Activated CD4-positive, alpha-beta T cell treated with anti-CD3 and anti-CD28 coated beads, Interleukin-2, amount 10 ng/mL, durations not matched to agents 7 days and 5 days (primary cell): Measurements from ENCODE around the gene TP73. TPM values are rescaled to one million over a fixed set of nuclear protein-coding genes. Genes with fewer than 3 reads are reported as not detected.

Source experiments
- CTCF ChIA-PET: fragments of 350-600 bp; sonication (Branson Sonifier 250); formaldehyde crosslinking; loops from one replicate; lab custom pipeline; 2021; ENCODE audit warnings: antibody characterized with exemption; lab: Charles Lee
- POLR2A ChIA-PET: fragments of 350-600 bp; sonication (Branson Sonifier 250); formaldehyde crosslinking; loops from one replicate; lab custom pipeline; 2021; ENCODE audit warnings: antibody characterized with exemption; lab: Charles Lee
- DNase-seq: peaks from one replicate; pipeline ENCODE4 v3.0.0-alpha.2; 2020
- H3K27ac Mint-ChIP-seq: one replicate; pipeline ENCODE4 v1.8.0; 2021; ENCODE audit warnings: mild to moderate bottlenecking, moderate library complexity, mixed read lengths
- H3K27me3 Mint-ChIP-seq: one replicate; pipeline ENCODE4 v1.8.0; 2021; ENCODE audit warnings: mixed read lengths
- H3K36me3 Mint-ChIP-seq: one replicate; pipeline ENCODE4 v1.8.0; 2021; ENCODE audit warnings: low read depth, mixed read lengths
- H3K4me1 Mint-ChIP-seq: one replicate; pipeline ENCODE4 v1.8.0; 2021; ENCODE audit warnings: mixed read lengths
- H3K4me3 Mint-ChIP-seq: one replicate; pipeline ENCODE4 v1.8.0; 2021; ENCODE audit warnings: mild to moderate bottlenecking, moderate library complexity, mixed read lengths
- H3K9me3 Mint-ChIP-seq: one replicate; pipeline ENCODE4 v1.8.0; 2021; ENCODE audit warnings: mixed read lengths
- total RNA-seq, 2 experiments: library from RNA; stranded (reverse); gene quantifications; one replicate each; pipeline ENCODE4 v1.2.3, GENCODE V29; 2021

Gene TP73
- total RNA-seq, 2 experiments from 2014 or later, result 2.0 to 2.5 TPM

DNA sequence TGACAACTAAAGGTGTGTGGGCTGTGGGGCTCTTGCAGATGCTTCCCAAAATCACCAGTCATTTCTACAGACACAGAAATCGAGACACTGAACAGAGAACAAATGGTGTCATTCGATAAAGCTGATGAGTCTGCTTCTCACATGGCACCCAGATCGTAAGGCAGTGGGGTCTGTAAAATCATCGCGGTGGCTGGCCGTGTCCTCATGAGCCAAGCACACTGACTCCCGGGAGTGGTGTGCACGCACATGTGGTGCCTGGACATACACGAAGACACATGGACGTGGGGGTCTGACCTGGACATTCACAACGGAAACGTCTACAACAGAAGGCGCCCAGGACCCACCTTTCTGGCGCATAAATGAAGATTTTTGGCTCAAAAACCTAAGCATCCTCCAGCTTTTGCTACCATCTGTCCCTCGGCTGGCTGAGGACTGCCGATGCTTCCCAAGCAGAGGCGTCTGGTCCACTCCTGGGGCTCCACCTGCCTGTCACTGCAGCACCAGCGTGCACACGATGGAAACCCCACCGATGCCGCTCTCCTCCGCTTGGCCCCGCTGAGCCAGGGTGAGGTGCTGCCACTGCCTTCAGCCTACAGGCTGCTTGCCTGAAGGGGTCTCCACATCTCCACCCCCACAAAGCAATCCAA is 127.1 kb downstream of the TP73 start:
- H3K36me3 Mint-ChIP-seq, result peaks cover 33% of the 10 kb centered on the region
- H3K9me3 Mint-ChIP-seq, result no peaks in the 10 kb centered on the region
- no peaks in the 10 kb centered on the region for H3K27me3 Mint-ChIP-seq
- no peak for DNase-seq
- CTCF ChIA-PET, result no interaction called here
- no peak overlapping the region for H3K27ac Mint-ChIP-seq
- POLR2A ChIA-PET, result no interaction called here
- no peak overlapping the region for H3K4me3 Mint-ChIP-seq
- H3K4me1 Mint-ChIP-seq, result peaks cover 2% of the 10 kb centered on the region

DNA sequence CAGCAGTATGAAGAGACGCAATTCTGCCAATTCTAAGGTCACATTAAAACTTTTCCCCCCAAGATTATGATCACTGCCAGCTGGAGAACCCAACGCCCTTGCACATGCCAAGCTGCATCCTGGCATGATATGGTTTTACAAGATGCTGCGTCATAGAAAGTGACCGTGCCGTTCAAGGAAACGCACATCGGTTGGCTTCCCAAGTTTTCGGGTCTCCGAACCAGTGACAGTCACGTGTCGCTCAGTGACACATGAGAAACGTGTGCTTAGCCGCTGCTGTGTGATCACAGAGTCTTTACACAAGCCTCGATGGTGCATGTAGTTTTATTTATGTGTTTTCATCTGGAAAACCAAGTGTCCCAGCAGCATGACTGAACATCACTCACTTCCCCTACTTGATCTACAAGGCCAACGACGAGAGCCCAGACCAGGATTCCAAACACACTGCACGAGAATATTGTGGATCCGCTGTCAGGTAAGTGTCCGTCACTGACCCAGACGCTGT is 127.6 kb downstream of the TP73 start:
- H3K27ac Mint-ChIP-seq, result no peak overlapping the region
- POLR2A ChIA-PET, result no interaction called here
- H3K36me3 Mint-ChIP-seq, result peaks cover 36% of the 10 kb centered on the region
- H3K4me3 Mint-ChIP-seq, result no peak overlapping the region
- peaks cover 2% of the 10 kb centered on the region for H3K4me1 Mint-ChIP-seq
- CTCF ChIA-PET, result no interaction called here
- no peaks in the 10 kb centered on the region for H3K27me3 Mint-ChIP-seq
- no peaks in the 10 kb centered on the region for H3K9me3 Mint-ChIP-seq
- DNase-seq, result no peak

DNA sequence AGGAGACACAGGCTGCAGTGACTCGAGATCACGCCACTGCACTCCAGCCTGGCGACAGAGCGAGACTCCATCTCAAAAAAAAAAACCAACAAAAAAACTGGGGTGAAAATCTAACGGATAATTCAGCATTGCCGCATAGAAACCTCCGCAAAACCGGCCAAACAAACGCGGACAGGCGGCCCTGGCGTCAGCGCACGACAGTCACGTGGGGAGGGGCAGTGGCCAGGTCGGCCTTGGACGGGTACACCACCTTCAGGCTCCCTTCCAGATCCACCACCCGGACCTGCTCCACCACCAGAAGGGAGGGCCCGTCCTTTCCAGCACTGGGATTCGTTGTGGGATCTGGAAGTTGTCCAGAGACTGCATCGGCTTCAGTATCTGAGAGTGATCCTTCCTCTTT is 128.6 kb downstream of the TP73 start:
- POLR2A ChIA-PET, result no interaction called here
- H3K36me3 Mint-ChIP-seq, result peaks cover 36% of the 10 kb centered on the region
- no peaks in the 10 kb centered on the region for H3K27me3 Mint-ChIP-seq
- H3K27ac Mint-ChIP-seq, result no peak overlapping the region
- no peaks in the 10 kb centered on the region for H3K4me1 Mint-ChIP-seq
- CTCF ChIA-PET, result no interaction called here
- no peak for DNase-seq
- H3K9me3 Mint-ChIP-seq, result no peaks in the 10 kb centered on the region
- no peak overlapping the region for H3K4me3 Mint-ChIP-seq

DNA sequence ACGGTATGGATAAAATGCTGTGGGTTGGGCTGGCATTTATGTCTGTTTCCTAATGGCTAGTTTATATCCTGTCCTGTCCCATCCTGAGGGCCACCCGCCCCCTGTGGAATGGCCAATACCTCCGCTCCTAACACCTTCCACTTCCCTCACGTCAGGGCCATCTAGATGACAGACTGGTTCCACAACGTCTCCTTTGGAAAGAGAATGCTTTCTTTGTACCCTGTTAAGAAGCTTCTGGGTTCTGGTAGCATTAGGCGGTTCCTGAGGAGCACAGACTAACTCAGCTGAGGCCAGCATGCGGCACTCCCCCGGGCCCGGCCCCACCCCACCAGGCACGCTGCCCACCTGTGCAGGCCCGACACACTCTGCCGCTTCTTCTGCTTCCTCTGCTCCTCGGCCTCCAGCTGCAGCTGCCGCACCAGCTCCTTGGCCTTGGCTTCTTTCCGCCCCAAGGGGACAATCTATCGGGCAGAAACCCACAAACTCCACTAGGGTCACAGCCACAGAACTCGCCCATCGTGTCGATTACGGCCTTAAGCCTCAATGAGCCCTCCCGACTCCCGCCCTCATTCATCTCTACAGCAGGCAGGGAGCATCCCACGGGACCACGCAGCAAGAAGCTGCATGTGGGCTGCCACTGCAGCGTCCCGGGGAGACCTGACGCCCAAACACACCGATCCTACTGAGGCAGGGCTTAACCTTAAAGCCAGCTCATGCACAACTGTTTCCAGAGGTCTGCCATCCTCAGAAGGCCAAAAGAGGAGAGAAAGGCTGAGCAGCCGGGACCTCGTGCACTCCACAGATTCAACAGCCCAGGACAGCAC is 131.5 kb downstream of the TP73 start:
- ChIA-PET CTCF (interaction anchor here (1.0 kb wide), 1 partner anchor 18 kb away, joined by 3 read pairs; no protein-coding TSS in a partner anchor), POLR2A (interaction anchor here (0.7 kb wide), 1 partner anchor 13 kb away, joined by 5 read pairs; no protein-coding TSS in a partner anchor)
- Mint-ChIP-seq H3K9me3 (no peaks in the 10 kb centered on the region), H3K4me1 (peaks cover 8% of the 10 kb centered on the region), H3K27ac (no peak overlapping the region), H3K4me3 (no peak overlapping the region), H3K27me3 (no peaks in the 10 kb centered on the region), H3K36me3 (peaks cover 42% of the 10 kb centered on the region)
- no peak for DNase-seq

DNA sequence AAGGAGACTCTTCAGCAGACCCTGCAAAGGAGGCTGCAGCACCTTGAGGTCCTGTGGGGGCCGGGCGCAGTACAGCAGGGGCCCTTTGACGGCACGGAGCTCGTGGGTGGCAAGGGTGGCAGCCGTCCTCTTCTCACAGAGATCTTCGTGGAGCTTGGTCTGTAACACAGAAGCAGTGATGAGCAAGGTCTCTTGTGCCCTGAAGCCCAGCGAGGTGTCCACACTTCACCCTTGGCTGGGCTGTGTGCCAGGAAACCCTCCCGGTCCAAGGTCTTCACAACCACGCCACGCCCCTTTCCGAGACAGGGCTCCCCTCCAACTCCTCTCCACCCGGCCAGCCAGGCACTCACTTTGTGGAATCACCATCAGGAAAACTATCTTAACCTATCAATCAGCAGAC is 132.7 kb downstream of the TP73 start:
- ChIA-PET POLR2A (no interaction called here), CTCF (interaction anchor here (1.0 kb wide), 1 partner anchor 17 kb away, joined by 3 read pairs; no protein-coding TSS in a partner anchor)
- peaks cover 11% of the 10 kb centered on the region for H3K4me1 Mint-ChIP-seq
- no peak overlapping the region for H3K27ac Mint-ChIP-seq
- H3K36me3 Mint-ChIP-seq, result peaks cover 38% of the 10 kb centered on the region
- H3K9me3 Mint-ChIP-seq, result no peaks in the 10 kb centered on the region
- H3K4me3 Mint-ChIP-seq, result no peak overlapping the region
- no peak for DNase-seq
- no peaks in the 10 kb centered on the region for H3K27me3 Mint-ChIP-seq

DNA sequence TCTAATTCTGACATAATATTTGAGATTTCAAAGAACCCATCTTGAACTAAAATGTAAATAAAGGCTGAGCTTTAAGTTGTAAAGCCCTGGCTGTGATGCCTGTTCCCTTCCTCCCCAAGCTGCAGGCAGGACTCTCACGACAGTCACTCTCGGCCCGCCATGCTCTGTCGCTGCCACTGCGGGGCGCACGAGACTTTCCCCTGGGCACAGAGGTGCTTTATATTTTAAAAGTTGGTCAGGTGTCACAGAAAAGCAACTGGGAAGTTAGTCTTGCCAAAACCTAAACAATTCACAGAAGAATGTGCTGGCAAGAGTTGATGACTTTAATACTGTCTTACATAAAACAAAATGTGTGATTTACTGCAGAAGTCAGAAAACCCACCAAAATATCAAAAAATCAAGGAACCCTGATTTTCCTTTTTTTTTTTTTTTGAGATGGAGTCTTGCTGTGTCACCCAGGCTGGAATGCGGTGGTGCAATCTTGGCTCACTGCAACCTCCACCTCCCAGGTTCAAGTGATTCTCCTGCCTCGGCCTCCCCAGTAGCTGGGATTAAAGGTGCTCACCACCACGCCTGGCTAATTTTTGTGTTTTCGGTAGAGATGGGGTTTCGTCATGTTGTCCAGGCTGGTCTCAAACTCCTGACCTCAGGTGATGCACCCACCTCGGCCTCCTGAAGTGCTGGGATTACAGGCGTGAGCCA is 133.3 kb downstream of the TP73 start:
- Mint-ChIP-seq H3K4me1 (peaks cover 11% of the 10 kb centered on the region), H3K27me3 (no peaks in the 10 kb centered on the region), H3K4me3 (no peak overlapping the region), H3K27ac (no peak overlapping the region), H3K36me3 (peaks cover 33% of the 10 kb centered on the region), H3K9me3 (no peaks in the 10 kb centered on the region)
- POLR2A ChIA-PET, result no interaction called here
- CTCF ChIA-PET, result no interaction called here
- no peak for DNase-seq

Other genes starting within 250 kb of the TP73 start
- gene ARHGEF16, start 197.9 kb upstream of the TP73 start, total RNA-seq, result not detected
- gene MEGF6, start 41.0 kb upstream of the TP73 start, total RNA-seq, result 10 to 100 TPM; 20.7 to 26.6 TPM
- 10 to 100 TPM; 13.6 to 14.7 TPM for gene TPRG1L, start 27.5 kb upstream of the TP73 start, total RNA-seq
- 10 to 100 TPM; 32.6 to 34.8 TPM for gene WRAP73, start 2.4 kb upstream of the TP73 start, total RNA-seq
- not detected for gene CCDC27, start 99.9 kb downstream of the TP73 start, total RNA-seq
- under 1 TPM in 1 of 2 experiments, not detected in 1; 0.71 TPM for gene SMIM1, start 120.2 kb downstream of the TP73 start, total RNA-seq
- gene LRRC47, start 144.0 kb downstream of the TP73 start, total RNA-seq, result 10 to 100 TPM; 37.7 to 42.7 TPM
- 10 to 100 TPM; 43.8 to 50.1 TPM for gene CEP104, start 204.7 kb downstream of the TP73 start, total RNA-seq
- gene DFFB, start 205.0 kb downstream of the TP73 start, total RNA-seq, result 10 to 100 TPM; 10.6 to 12.5 TPM
- 10 to 100 TPM; 29.4 to 31.1 TPM for gene C1orf174, start 247.8 kb downstream of the TP73 start, total RNA-seq